Esophagus muscularis mucosa (tissue), 4 donors: ENCODE data around the gene NRSN2. TPM values are rescaled to one million over a fixed set of nuclear protein-coding genes. Genes with fewer than 3 reads are reported as not detected.
A peak's percentile ranks its signal among the peaks of the same experiment; 100 is the strongest.
"Not testable (repeated sequence)": the region's sequence is repeated elsewhere in the genome, so short reads cannot be mapped to it uniquely, and the experiment has no call there.

ENCODE experiments used
- DNase-seq: peaks from one replicate; pipeline ENCODE4 v3.0.0-alpha.2; 2017; ENCODE audit errors: extremely low spot score
- H3K27ac ChIP-seq, 4 donors: fragments of 200-600 bp; sonication (generic); replicated peaks in 1 of 4; 1 replicate in 3 of 4; 2 replicates in 1 of 4; pipeline ENCODE4 v1.5.1; 2016 to 2019; ENCODE audit warnings: mild to moderate bottlenecking in 1 of 4
- H3K27me3 ChIP-seq, 4 donors: fragments of 200-600 bp; sonication (generic); one replicate each; pipeline versions ENCODE4 v1.5.1 to v1.6.0; 2016 to 2019
- H3K36me3 ChIP-seq, 4 donors: fragments of 200-600 bp; sonication (generic); one replicate each; pipeline ENCODE4 v1.5.1; 2016 to 2019
- H3K4me1 ChIP-seq, 4 donors: fragments of 200-600 bp; sonication (generic); one replicate each; pipeline ENCODE4 v1.5.1; 2016 to 2019
- H3K4me3 ChIP-seq, 4 donors: fragments of 200-600 bp; sonication (generic); 1 replicate in 2 of 4; 2 replicates in 2 of 4; pipeline ENCODE4 v1.5.1; 2016 to 2019; ENCODE audit warnings: mild to moderate bottlenecking in 4 of 4, moderate library complexity in 1 of 4
- H3K9me3 ChIP-seq, 4 donors: fragments of 200-600 bp; sonication (generic); 1 replicate in 3 of 4; 2 replicates in 1 of 4; pipeline ENCODE4 v1.5.1; 2016 to 2019
- EP300 ChIP-seq: sonication (generic); formaldehyde crosslinking; IDR thresholded peaks from one replicate; pipeline ENCODE4 v1.6.1; 2017; ENCODE audit warnings: antibody characterized with exemption
- POLR2A ChIP-seq: fragments of 450-650 bp; IDR thresholded peaks from one replicate; pipeline ENCODE4 v1.6.1; 2017; ENCODE audit warnings: antibody characterized with exemption, moderate library complexity, mild to moderate bottlenecking, low read depth
- POLR2AphosphoS5 ChIP-seq, 2 donors: sonication (generic); formaldehyde crosslinking; IDR thresholded peaks; one replicate each; pipeline ENCODE4 v1.6.1; 2017; ENCODE audit warnings: antibody characterized with exemption in 2 of 2
- WGBS: methylation state at CpG from one replicate; pipeline ENCODE4 v1.1.5; 2018; 5-methylcytosine and 5-hydroxymethylcytosine counted together
- intact Hi-C: fragments of 100-400 bp; cut with DNase I; formaldehyde crosslinking; loops from one replicate; pipeline ENCODE4 v1.15.1; 2023
- total RNA-seq, 4 donors: library from RNA; depleted of rRNA; stranded (reverse); fragments of >200 nt; gene quantifications; one replicate each; pipeline versions ENCODE4 v1.1.0 to v1.2.1, GENCODE V29; 2016
- TF ChIP-seq, protein P1 (sequence below), 3 experiments: fragments of 200-600 bp in 2 of 3; fragments of 450-650 bp in 1 of 3; sonication (generic) in 2 of 3; IDR thresholded peaks; one replicate each; pipeline ENCODE4 v1.5.1; 2017 to 2019; ENCODE audit warnings: antibody characterized with exemption in 3 of 3, mild to moderate bottlenecking in 2 of 3, moderate library complexity in 1 of 3

NRSN2 gene
- total RNA-seq, 4 donors from 2014 or later = 20.8 to 72.8 (median 48.9) TPM

DNA sequence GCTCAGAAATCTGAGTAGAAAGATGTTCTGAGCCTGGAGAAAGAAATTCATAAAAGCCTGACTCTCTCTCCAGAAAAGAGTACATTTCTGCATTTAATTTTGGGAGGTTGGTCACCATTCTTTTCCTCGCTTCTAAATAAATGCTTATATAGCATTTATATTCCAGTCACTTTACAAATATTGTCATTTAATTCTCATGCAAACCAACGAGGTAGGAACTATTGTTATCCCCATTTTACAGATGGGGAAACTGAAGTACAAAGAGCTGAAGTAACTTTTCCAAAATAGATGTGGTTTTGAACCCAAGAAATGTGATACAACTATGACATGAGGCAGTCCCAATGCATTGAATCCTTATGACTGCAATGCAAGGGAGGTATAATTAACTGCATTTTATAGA, 29.2 kb downstream of the NRSN2 start:
- Histone ChIP-seq H3K4me3 (no peak overlapping the region), H3K36me3 (no peaks in the 10 kb centered on the region), H3K27ac (no peak overlapping the region), H3K9me3 (no peaks in the 10 kb centered on the region), H3K4me1 (peaks cover 19 to 27% (median 19%) of the 10 kb centered on the region in 4 donors), H3K27me3 (peaks cover 0 to 22% (median 5%) of the 10 kb centered on the region in 4 donors)
- DNase-seq = no peak
- WGBS = 40% methylated on average over 2 of the region's 2 CpGs
- TF ChIP-seq, protein P1, sequence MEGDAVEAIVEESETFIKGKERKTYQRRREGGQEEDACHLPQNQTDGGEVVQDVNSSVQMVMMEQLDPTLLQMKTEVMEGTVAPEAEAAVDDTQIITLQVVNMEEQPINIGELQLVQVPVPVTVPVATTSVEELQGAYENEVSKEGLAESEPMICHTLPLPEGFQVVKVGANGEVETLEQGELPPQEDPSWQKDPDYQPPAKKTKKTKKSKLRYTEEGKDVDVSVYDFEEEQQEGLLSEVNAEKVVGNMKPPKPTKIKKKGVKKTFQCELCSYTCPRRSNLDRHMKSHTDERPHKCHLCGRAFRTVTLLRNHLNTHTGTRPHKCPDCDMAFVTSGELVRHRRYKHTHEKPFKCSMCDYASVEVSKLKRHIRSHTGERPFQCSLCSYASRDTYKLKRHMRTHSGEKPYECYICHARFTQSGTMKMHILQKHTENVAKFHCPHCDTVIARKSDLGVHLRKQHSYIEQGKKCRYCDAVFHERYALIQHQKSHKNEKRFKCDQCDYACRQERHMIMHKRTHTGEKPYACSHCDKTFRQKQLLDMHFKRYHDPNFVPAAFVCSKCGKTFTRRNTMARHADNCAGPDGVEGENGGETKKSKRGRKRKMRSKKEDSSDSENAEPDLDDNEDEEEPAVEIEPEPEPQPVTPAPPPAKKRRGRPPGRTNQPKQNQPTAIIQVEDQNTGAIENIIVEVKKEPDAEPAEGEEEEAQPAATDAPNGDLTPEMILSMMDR (IDR thresholded peaks at IDR 0.05) = no peak
- no peak for TF ChIP-seq POLR2A
- no peak for TF ChIP-seq POLR2AphosphoS5 (IDR thresholded peaks at IDR 0.05)
- no peak for TF ChIP-seq EP300
- intact Hi-C loops = no loop called here

DNA sequence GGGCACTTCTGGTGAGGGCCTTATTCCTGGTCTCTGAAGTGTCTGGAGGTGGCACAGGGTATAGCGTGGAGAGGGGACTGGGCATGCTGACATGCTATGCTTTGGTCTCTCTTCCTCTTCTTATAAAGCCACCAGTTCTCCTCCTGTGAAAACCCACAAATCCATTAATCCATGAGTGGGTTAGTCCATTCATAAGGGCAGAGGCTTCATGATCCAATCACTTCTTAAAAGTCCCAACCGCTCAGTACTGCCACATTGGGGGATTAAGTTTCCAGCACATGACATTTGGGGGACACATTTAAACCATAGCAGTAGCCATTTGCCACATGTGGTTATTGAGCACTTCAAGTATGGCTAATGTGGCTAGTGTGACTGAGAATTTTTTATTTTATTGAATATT, 29.8 kb downstream of the NRSN2 start:
- 62% methylated on average over 2 of the region's 2 CpGs for WGBS
- Histone ChIP-seq H3K27ac (no peak overlapping the region), H3K4me1 (peaks cover 16 to 27% (median 20%) of the 10 kb centered on the region in 4 donors), H3K9me3 (no peaks in the 10 kb centered on the region), H3K4me3 (no peak overlapping the region), H3K36me3 (no peaks in the 10 kb centered on the region), H3K27me3 (peaks cover 0 to 29% (median 9%) of the 10 kb centered on the region in 4 donors)
- intact Hi-C loops = no loop called here
- no peak for DNase-seq
- TF ChIP-seq POLR2AphosphoS5 (IDR thresholded peaks at IDR 0.05) = no peak
- TF ChIP-seq, protein P1 (IDR thresholded peaks at IDR 0.05) = no peak
- TF ChIP-seq EP300 = no peak

DNA sequence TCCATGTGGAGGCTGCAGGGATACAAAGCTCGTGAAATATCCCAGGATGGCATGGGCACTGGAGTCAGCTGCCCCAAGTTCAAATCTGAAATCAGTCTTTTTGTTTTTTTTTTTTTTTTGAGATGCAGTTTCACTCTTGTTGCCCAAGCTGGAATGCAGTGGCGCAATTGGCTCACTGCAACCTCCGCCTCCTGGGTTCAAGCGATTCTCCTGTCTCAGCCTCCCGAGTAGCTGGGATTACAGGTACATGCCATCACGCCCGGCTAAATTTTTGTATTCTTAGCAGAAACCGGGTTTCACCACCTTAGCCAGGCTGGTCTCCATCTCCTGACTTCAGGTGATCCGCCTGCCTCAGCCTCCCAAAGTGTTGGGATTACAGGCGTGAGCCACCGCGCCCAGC, 30.7 kb downstream of the NRSN2 start:
- H3K36me3 ChIP-seq = not testable (repeated sequence)
- WGBS = 90% methylated on average over 12 of the region's 12 CpGs

GRCh38 chr20:378961-379336, 32.0 kb downstream of the NRSN2 start:
- H3K4me1 ChIP-seq = peaks cover 5 to 21% (median 19%) of the 10 kb centered on the region in 4 donors
- H3K36me3 ChIP-seq = no peaks in the 10 kb centered on the region
- 77% methylated on average over 5 of the region's 5 CpGs for WGBS

More for the DNA sequence above, 30.7 kb downstream of the NRSN2 start:
- Histone ChIP-seq H3K27me3 (peaks cover 0 to 37% (median 11%) of the 10 kb centered on the region in 4 donors), H3K4me1 (peaks cover 13 to 26% (median 20%) of the 10 kb centered on the region in 4 donors)
- intact Hi-C loops, H3K9me3 ChIP-seq, H3K4me3 ChIP-seq, DNase-seq, H3K27ac ChIP-seq: not testable (repeated sequence)

GRCh38 chr20:380763-381580, 34.1 kb downstream of the NRSN2 start:
- Histone ChIP-seq H3K9me3 (no peaks in the 10 kb centered on the region), H3K36me3 (no peaks in the 10 kb centered on the region), H3K27me3 (peaks cover 0 to 41% (median 11%) of the 10 kb centered on the region in 4 donors), H3K4me3 (peak overlapping the region; percentile 61 to 76 (median 65)), H3K4me1 (peaks cover 5 to 21% (median 19%) of the 10 kb centered on the region in 4 donors), H3K27ac (peak overlapping the region in 3 of 4 donors; percentile 47 to 61 (median 53))
- TF ChIP-seq POLR2AphosphoS5 (IDR thresholded peaks at IDR 0.05) (peak in 1 of 2 donors; percentile 19), EP300 (no peak)
- TF ChIP-seq, protein P1 (IDR thresholded peaks at IDR 0.05) = no peak
- WGBS = under 1% methylated on average over 37 of the region's 93 CpGs
- DNase-seq = no peak
- intact Hi-C loops = no loop called here

More at GRCh38 chr20:378961-379336, 32.0 kb downstream of the NRSN2 start:
- H3K4me3 ChIP-seq = no peak overlapping the region
- H3K9me3 ChIP-seq = no peaks in the 10 kb centered on the region
- no peak overlapping the region for H3K27ac ChIP-seq
- TF ChIP-seq POLR2A (no peak), POLR2AphosphoS5 (IDR thresholded peaks at IDR 0.05) (no peak), EP300 (no peak)
- TF ChIP-seq, protein P1 (IDR thresholded peaks at IDR 0.05) = no peak
- intact Hi-C loops = no loop called here
- H3K27me3 ChIP-seq = peaks cover 0 to 41% (median 11%) of the 10 kb centered on the region in 4 donors
- no peak for DNase-seq
